BE2C (cell line): ENCODE results near the gene HSD17B1.
"Not testable (repeated sequence)": the region's sequence is repeated elsewhere in the genome, so short reads cannot be mapped to it uniquely, and the experiment has no call there.

Source experiments
- DNase-seq: peaks from one replicate; pipeline ENCODE4 v3.0.0-alpha.2; 2020
- H3K27me3 ChIP-seq: fragments of 250-450 bp; sonication (Bioruptor Pico); 2 replicates; pipeline ENCODE4 v1.5.1; 2020; ENCODE audit warnings: mild to moderate bottlenecking
- H3K36me3 ChIP-seq: fragments of 250-450 bp; sonication (Bioruptor Pico); 2 replicates; pipeline ENCODE4 v1.5.1; 2020; ENCODE audit warnings: mild to moderate bottlenecking
- H3K4me1 ChIP-seq: fragments of 250-450 bp; sonication (Bioruptor Pico); 2 replicates; pipeline ENCODE4 v1.5.1; 2020
- H3K4me3 ChIP-seq: 2 replicates; pipeline ENCODE4 v1.5.1; 2011; ENCODE audit warnings: low read depth, low read length
- H3K9me3 ChIP-seq: fragments of 250-450 bp; sonication (Bioruptor Pico); 2 replicates; pipeline ENCODE4 v1.5.1; 2020
- CTCF ChIP-seq: IDR thresholded peaks from 2 replicates; pipeline ENCODE4 v1.5.1; 2012; ENCODE audit warnings: mild to moderate bottlenecking, low read depth, low read length

HSD17B1 gene

DNA sequence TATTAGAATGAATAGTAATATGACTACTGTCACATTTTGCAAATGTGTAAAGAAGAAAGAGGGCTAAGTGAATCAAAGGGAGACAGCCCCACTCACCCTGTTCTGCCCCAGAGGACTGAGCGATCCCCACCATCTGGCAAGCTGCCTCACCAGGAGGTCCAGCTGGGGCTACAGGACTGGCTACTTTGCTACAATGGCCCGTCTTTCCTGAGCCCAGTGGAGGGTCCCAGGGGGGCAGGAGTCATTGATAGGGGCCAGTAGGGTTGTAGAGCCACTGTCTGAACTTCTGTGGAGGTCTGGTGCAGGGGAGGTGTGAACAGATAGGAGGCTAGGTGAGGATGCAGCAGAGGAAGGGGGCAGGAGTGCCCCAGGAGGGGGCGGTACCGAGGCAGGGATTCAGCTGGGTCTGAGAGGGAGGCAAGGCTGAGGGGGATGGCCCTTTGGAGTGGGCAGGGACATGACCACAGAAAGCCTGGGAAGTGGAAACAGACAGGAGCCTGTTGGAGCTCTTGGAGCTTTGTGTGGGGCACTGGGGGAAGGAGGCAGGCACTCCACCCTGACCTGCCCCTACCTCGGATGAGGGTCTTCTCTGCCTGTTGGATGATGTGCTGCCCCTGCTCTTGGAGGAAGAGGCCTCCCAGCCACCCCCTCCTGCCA, 3.4 kb downstream of the HSD17B1 start:
- H3K4me3 ChIP-seq, H3K4me1 ChIP-seq, H3K9me3 ChIP-seq, H3K27me3 ChIP-seq, H3K36me3 ChIP-seq: not testable (repeated sequence)
- peak; percentile 53 for DNase-seq
- peak; percentile 35 for TF ChIP-seq CTCF

GRCh38 chr17:42559075-42559474, 6.4 kb downstream of the HSD17B1 start:
- TF ChIP-seq CTCF = no peak
- Histone ChIP-seq H3K27me3 (no peaks in the 10 kb centered on the region), H3K36me3 (peaks cover 4% of the 10 kb centered on the region; the same call in 1 of the 2 replicates), H3K4me3 (no peak overlapping the region), H3K4me1 (no peaks in the 10 kb centered on the region; the same call in 1 of the 2 replicates), H3K9me3 (no peaks in the 10 kb centered on the region)
- DNase-seq = no peak

GRCh38 chr17:42560246-42560645, 7.5 kb downstream of the HSD17B1 start:
- DNase-seq = no peak
- no peak for TF ChIP-seq CTCF
- Histone ChIP-seq H3K4me3 (no peak overlapping the region), H3K4me1 (no peaks in the 10 kb centered on the region; the same call in 1 of the 2 replicates), H3K9me3 (no peaks in the 10 kb centered on the region), H3K27me3 (no peaks in the 10 kb centered on the region), H3K36me3 (peaks cover 14% of the 10 kb centered on the region)

DNA sequence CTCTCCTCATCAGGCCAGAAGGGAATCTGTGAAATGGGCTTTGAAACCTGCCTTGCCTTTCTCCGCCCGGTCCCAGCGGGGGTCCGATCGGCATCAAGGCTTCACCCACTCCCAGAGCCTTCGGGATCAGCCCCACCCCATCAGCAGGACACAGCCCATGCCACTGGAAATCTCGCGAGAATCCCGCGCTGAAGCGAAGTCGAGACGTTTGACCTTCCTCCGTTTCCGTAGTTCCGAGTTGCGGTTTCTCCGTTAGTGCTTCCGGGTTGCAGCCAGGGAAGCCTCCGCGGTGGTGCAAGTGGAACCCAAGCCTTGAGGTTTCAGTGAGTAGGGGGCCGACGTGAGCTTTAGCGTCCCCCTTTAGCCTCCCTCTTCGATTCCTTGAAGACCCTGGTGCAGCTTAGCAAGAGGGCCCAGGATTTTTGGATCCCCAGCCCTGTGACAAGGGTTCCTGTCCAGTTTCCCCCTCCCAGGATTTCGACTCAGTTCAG, 9.2 kb downstream of the HSD17B1 start, which contains the start of gene COASY:
TSS of gene COASY (plus strand) at position 252 of the 491 bp plus-strand sequence. CDS start 475 bp downstream, outside the sequence.
- DNase-seq = peak; percentile 98
- Histone ChIP-seq H3K4me1 (no peaks in the 10 kb centered on the region; the same call in none of the 2 replicates), H3K36me3 (peaks cover 24% of the 10 kb centered on the region), H3K9me3 (no peaks in the 10 kb centered on the region), H3K4me3 (peak within 1 kb of the TSS; percentile 79), H3K27me3 (no peaks in the 10 kb centered on the region)
- no peak for TF ChIP-seq CTCF

- no peaks in the 10 kb centered on the region; the same call in none of the 2 replicates for H3K4me1 ChIP-seq
- H3K9me3 ChIP-seq = no peaks in the 10 kb centered on the region
- peak overlapping the region; percentile 79 for H3K4me3 ChIP-seq
- DNase-seq = peak; percentile 35
- TF ChIP-seq CTCF = no peak
- peaks cover 24% of the 10 kb centered on the region for H3K36me3 ChIP-seq
- no peaks in the 10 kb centered on the region for H3K27me3 ChIP-seq
These were observed 9.8 kb downstream of the HSD17B1 start for GRCh38 chr17:42562388-42563142.
